ENCODE results near the gene FANCI. TPM values are rescaled to one million over a fixed set of nuclear protein-coding genes. Genes with fewer than 3 reads are reported as not detected.
A peak's percentile ranks its signal among the peaks of the same experiment; 100 is the strongest.
"Not testable (repeated sequence)": the region's sequence is repeated elsewhere in the genome, so short reads cannot be mapped to it uniquely, and the experiment has no call there.

Gene FANCI
- polyA plus RNA-seq, 3 donors from 2014 or later: 4.1 to 14.3 (median 5.8) TPM

- not testable (repeated sequence) for H3K4me3 Mint-ChIP-seq, H3K9me3 Mint-ChIP-seq, H3K36me3 Mint-ChIP-seq, DNase-seq, H3K27ac Mint-ChIP-seq
- Mint-ChIP-seq H3K27me3 (ENCODE audit: low read depth in 3 of 3) (peaks cover 0 to 17% (median 2%) of the 10 kb centered on the region in 3 donors), H3K4me1 (peaks cover 24 to 30% of the 10 kb centered on the region in 2 donors)
Observed at GRCh38 chr15:89239883-89240810, 3.6 kb upstream of the FANCI start.

GRCh38 chr15:89243046-89243690 lies 611 bp upstream of the FANCI start:
- H3K4me3 Mint-ChIP-seq: peak overlapping the region; percentile 91 to 97 (median 94)
- peaks cover 0 to 15% (median 3%) of the 10 kb centered on the region in 3 donors for H3K27me3 Mint-ChIP-seq (ENCODE audit: low read depth in 3 of 3)
- peak overlapping the region in 5 of 6 donors; percentile 5 to 92 (median 86) for H3K27ac Mint-ChIP-seq
- DNase-seq: no peak
- H3K9me3 Mint-ChIP-seq: no peaks in the 10 kb centered on the region
- H3K4me1 Mint-ChIP-seq: peaks cover 27 to 40% of the 10 kb centered on the region in 2 donors
- peaks cover 0 to 13% (median 8%) of the 10 kb centered on the region in 3 donors for H3K36me3 Mint-ChIP-seq

GRCh38 chr15:89244574-89244903 lies 760 bp downstream of the FANCI start:
- no peaks in the 10 kb centered on the region for H3K9me3 Mint-ChIP-seq

GRCh38 chr15:89247446-89247845 lies 3.7 kb downstream of the FANCI start:
- Mint-ChIP-seq H3K4me3 (no peak overlapping the region), H3K27me3 (ENCODE audit: low read depth in 3 of 3) (peaks cover 0 to 15% (median 3%) of the 10 kb centered on the region in 3 donors), H3K36me3 (peaks cover 0 to 26% (median 16%) of the 10 kb centered on the region in 3 donors), H3K27ac (no peak overlapping the region), H3K4me1 (peaks cover 27 to 36% of the 10 kb centered on the region in 2 donors), H3K9me3 (no peaks in the 10 kb centered on the region)
- DNase-seq: no peak

More at GRCh38 chr15:89244574-89244903, 760 bp downstream of the FANCI start:
- Mint-ChIP-seq H3K27me3 (ENCODE audit: low read depth in 3 of 3) (peaks cover 0 to 15% (median 3%) of the 10 kb centered on the region in 3 donors), H3K4me1 (peaks cover 27 to 40% of the 10 kb centered on the region in 2 donors), H3K27ac (peak overlapping the region; percentile 55 to 92 (median 86)), H3K36me3 (peaks cover 0 to 22% (median 12%) of the 10 kb centered on the region in 3 donors), H3K4me3 (peak overlapping the region; percentile 91 to 97 (median 94))
- no peak for DNase-seq

DNA sequence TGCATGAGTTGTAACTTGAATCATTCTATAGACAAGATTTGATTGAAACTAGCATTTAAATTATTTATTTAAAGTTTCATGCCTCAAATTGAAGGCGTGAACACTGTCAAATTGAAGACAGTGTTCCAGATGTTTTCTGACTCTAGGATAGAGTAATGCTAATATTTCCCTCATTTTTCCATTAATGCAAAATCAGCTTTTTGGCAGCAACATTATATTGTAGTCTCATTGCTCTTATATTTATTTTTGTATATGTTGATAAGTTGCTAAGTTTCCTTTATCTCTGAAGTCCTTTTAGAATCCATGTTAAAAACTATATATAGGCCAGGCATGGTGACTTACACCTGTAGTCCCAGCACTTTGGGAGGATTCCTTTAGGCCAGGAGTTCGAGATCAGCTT lies 4.8 kb downstream of the FANCI start:
- H3K36me3 Mint-ChIP-seq: peaks cover 0 to 29% (median 16%) of the 10 kb centered on the region in 3 donors
- no peak for DNase-seq
- peaks cover 0 to 10% (median 3%) of the 10 kb centered on the region in 3 donors for H3K27me3 Mint-ChIP-seq (ENCODE audit: low read depth in 3 of 3)
- H3K4me1 Mint-ChIP-seq: peaks cover 16 to 25% of the 10 kb centered on the region in 2 donors
- no peak overlapping the region for H3K4me3 Mint-ChIP-seq
- H3K27ac Mint-ChIP-seq: no peak overlapping the region
- H3K9me3 Mint-ChIP-seq: no peaks in the 10 kb centered on the region

- Mint-ChIP-seq H3K36me3 (peaks cover 0 to 32% (median 16%) of the 10 kb centered on the region in 3 donors), H3K27ac (peak overlapping the region in 1 of 6 donors; percentile 27)
- not testable (repeated sequence) for H3K4me3 Mint-ChIP-seq; H3K27me3 Mint-ChIP-seq (ENCODE audit: low read depth in 3 of 3); H3K4me1 Mint-ChIP-seq; H3K9me3 Mint-ChIP-seq; DNase-seq
Observed at GRCh38 chr15:89250142-89250541, 6.4 kb downstream of the FANCI start.

DNA sequence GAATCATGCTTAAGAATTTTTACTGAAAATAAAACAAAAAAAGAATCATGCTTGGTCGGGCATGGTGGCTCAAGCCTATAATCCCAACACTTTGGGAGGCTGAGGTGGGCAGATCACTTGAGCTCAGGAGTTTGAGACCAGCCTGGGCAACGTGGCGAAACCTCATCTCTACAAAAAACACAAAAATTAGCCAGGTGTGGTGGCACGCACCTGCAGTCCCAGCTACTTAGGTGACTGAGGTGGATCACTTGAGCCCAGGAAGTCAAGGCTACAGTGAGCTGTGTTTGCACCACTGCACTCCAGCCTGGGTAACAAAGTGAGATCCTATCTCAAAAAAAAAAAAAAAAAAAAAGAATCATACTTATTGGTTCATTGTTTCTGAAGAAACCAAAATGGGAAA lies 33.5 kb downstream of the FANCI start:
- not testable (repeated sequence) for H3K4me3 Mint-ChIP-seq; H3K4me1 Mint-ChIP-seq; DNase-seq; H3K27me3 Mint-ChIP-seq (ENCODE audit: low read depth in 3 of 3); H3K27ac Mint-ChIP-seq; H3K9me3 Mint-ChIP-seq
- peaks cover 0 to 23% (median 16%) of the 10 kb centered on the region in 3 donors for H3K36me3 Mint-ChIP-seq

- no peaks in the 10 kb centered on the region for H3K4me1 Mint-ChIP-seq
- H3K27me3 Mint-ChIP-seq (ENCODE audit: low read depth in 3 of 3): no peaks in the 10 kb centered on the region
- H3K9me3 Mint-ChIP-seq: no peaks in the 10 kb centered on the region
- H3K27ac Mint-ChIP-seq: no peak overlapping the region
- DNase-seq: no peak
- no peak overlapping the region for H3K4me3 Mint-ChIP-seq
- H3K36me3 Mint-ChIP-seq: peaks cover 0 to 27% (median 16%) of the 10 kb centered on the region in 3 donors
Observed at GRCh38 chr15:89278307-89278706, 34.5 kb downstream of the FANCI start.

DNA sequence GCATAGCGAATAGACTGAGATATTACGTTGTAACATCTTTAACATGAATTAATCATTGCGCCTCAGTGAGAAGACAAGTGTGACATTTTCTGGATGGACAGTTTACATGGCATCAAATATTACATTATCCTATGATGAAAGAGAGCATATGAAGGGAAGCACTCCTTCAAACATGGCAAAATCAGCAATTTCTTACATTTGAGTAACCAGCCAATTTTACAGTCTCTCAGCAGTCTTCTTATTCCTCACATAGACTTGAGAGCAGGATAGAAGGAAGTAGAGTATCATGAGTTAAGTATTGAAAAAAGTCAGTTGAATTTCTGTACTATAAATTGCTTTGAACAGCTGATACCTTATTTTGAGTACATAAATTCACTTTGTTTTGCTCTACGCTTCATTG lies 38.9 kb downstream of the FANCI start:
- Mint-ChIP-seq H3K27me3 (ENCODE audit: low read depth in 3 of 3) (peaks cover 0 to 3% (median 0%) of the 10 kb centered on the region in 3 donors), H3K4me3 (no peak overlapping the region), H3K36me3 (peaks cover 9 to 33% (median 30%) of the 10 kb centered on the region in 3 donors), H3K27ac (no peak overlapping the region), H3K9me3 (no peaks in the 10 kb centered on the region), H3K4me1 (no peaks in the 10 kb centered on the region)
- DNase-seq: no peak

DNA sequence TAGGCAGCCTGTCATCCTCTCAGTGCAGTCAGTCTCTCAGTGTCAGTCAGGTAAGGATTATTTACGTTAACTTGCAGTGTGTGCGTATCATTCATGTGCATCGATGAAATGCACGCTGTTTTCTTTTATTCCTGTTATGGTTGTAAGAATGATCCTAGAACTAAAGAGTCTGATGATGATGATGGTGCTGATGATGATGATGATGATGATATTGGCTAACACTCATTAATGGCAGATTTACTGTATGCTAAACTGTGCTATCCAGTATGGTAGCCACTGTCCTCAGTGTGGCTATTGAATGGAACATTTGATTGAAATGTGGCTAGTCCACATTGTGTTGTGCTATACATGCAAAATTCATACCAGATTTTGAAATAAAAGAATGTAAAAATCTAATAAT lies 39.4 kb downstream of the FANCI start:
- H3K36me3 Mint-ChIP-seq: peaks cover 9 to 34% (median 29%) of the 10 kb centered on the region in 3 donors

GRCh38 chr15:89291934-89292438 lies 48.2 kb downstream of the FANCI start:
- no peaks in the 10 kb centered on the region for H3K4me1 Mint-ChIP-seq
- peaks cover 11 to 28% (median 22%) of the 10 kb centered on the region in 3 donors for H3K36me3 Mint-ChIP-seq
- DNase-seq: no peak
- no peak overlapping the region for H3K4me3 Mint-ChIP-seq
- H3K27ac Mint-ChIP-seq: no peak overlapping the region
- H3K27me3 Mint-ChIP-seq (ENCODE audit: low read depth in 3 of 3): peaks cover 0 to 2% (median 0%) of the 10 kb centered on the region in 3 donors
- H3K9me3 Mint-ChIP-seq: no peaks in the 10 kb centered on the region

More for the DNA sequence above, 39.4 kb downstream of the FANCI start:
- Mint-ChIP-seq H3K4me1 (no peaks in the 10 kb centered on the region), H3K4me3 (no peak overlapping the region), H3K9me3 (no peaks in the 10 kb centered on the region), H3K27ac (no peak overlapping the region), H3K27me3 (ENCODE audit: low read depth in 3 of 3) (peaks cover 0 to 3% (median 0%) of the 10 kb centered on the region in 3 donors)
- no peak for DNase-seq

DNA sequence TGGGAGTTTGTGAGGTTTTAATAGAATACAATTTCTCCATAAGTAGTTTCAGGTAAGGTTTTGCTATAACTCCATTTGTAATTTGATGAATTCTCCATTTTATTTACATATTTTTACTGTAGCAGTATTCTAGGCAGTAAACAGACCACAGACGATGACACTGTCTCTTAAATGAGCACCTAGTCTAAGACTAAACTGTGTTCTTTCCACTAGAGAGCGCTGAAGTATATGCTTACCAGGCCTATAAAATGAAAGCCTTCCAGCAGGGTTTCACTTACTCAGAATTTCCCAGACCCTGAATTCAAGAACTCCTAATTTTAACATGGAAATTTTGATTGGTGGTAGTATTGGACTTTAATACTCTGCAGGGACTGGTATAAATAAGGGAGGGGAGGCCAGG lies 49.2 kb downstream of the FANCI start:
- Mint-ChIP-seq H3K9me3 (no peaks in the 10 kb centered on the region), H3K4me1 (peaks cover 0 to 4% of the 10 kb centered on the region in 2 donors), H3K36me3 (peaks cover 7 to 23% (median 19%) of the 10 kb centered on the region in 3 donors), H3K27me3 (ENCODE audit: low read depth in 3 of 3) (no peaks in the 10 kb centered on the region), H3K4me3 (no peak overlapping the region), H3K27ac (peak overlapping the region in 1 of 6 donors; percentile 39)
- no peak for DNase-seq

DNA sequence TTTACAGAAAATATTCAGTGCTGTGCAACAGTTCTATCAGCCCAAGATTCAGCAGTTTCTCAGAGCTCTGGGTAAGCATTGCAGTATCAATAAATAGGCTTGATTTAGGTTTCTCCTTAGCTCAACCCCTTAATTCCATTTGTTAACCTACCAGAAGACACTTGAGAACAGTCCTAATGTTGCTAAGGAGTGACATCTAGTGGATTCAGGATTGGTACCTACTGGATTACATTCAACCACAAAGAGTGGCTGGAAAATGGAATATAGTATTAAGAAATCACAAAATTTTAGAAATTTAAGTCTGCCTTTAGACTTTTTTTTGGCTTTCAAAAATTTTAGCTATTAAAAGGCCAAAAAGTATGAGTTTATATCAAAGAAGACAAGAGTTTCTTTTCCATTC lies 56.1 kb downstream of the FANCI start:
- H3K36me3 Mint-ChIP-seq: peaks cover 7 to 32% (median 16%) of the 10 kb centered on the region in 3 donors
- H3K4me1 Mint-ChIP-seq: peaks cover 10 to 30% of the 10 kb centered on the region in 2 donors
- no peak for DNase-seq
- peak overlapping the region in 2 of 6 donors; percentile 10 to 17 for H3K27ac Mint-ChIP-seq
- H3K27me3 Mint-ChIP-seq (ENCODE audit: low read depth in 3 of 3): no peaks in the 10 kb centered on the region
- no peaks in the 10 kb centered on the region for H3K9me3 Mint-ChIP-seq
- no peak overlapping the region for H3K4me3 Mint-ChIP-seq

All from immature natural killer cell (primary cell).